ENCODE results near the gene PLEKHM2.

Gene PLEKHM2

DNA sequence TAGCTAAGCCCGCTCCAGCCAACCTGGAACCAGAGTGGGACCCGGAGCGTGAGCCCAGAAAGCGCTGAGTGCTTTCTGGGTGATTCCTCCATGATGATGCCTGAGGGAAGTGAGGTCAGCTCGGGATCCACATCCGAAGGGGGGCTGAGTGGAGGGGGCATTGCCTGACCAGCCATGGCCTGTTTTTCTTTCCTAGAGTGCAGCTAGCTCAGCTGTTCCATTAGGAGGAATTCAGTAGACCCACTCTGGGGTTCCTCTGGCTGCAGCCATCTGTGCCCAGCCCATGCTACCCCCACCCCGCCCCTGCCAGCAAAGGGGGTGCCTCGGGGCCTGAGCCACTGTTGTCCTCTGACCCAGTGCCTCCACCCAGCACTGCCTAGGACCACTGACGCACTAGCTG, 42.4 kb downstream of the PLEKHM2 start:
- no peak for DNase-seq (ENCODE audit: low read depth in 2 of 2)

DNA sequence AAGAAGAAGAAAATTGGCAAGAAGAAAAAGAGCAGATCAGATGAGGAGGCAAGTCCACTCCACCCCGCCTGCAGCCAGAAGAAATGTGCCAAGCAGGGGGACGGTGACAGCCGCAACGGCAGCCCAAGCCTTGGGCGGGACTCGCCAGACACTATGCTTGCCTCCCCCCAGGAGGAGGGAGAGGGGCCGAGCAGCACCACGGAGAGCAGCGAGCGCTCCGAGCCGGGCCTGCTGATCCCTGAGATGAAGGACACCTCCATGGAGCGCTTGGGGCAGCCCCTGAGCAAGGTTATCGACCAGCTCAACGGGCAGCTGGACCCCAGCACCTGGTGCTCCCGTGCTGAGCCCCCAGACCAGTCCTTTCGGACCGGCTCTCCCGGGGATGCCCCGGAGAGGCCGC, 42.9 kb downstream of the PLEKHM2 start:
- no peak for DNase-seq (ENCODE audit: low read depth in 2 of 2)

DNA sequence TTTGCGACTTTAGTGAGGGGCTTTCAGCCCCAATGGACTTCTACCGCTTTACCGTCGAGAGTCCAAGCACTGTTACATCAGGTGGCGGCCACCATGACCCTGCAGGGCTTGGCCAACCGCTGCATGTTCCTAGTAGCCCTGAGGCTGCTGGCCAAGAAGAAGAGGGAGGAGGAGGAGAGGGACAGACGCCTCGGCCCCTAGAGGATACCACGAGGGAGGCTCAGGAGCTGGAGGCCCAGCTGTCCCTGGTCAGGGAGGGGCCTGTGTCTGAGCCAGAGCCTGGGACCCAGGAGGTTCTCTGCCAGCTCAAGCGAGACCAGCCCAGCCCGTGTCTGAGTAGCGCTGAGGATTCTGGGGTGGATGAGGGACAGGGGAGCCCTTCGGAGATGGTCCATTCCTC, 43.3 kb downstream of the PLEKHM2 start:
- no peak for DNase-seq (ENCODE audit: low read depth in 2 of 2)

- DNase-seq (ENCODE audit: low read depth in 2 of 2) = no peak
Observed at GRCh38 chr1:15727866-15728534, 43.9 kb downstream of the PLEKHM2 start.

DNA sequence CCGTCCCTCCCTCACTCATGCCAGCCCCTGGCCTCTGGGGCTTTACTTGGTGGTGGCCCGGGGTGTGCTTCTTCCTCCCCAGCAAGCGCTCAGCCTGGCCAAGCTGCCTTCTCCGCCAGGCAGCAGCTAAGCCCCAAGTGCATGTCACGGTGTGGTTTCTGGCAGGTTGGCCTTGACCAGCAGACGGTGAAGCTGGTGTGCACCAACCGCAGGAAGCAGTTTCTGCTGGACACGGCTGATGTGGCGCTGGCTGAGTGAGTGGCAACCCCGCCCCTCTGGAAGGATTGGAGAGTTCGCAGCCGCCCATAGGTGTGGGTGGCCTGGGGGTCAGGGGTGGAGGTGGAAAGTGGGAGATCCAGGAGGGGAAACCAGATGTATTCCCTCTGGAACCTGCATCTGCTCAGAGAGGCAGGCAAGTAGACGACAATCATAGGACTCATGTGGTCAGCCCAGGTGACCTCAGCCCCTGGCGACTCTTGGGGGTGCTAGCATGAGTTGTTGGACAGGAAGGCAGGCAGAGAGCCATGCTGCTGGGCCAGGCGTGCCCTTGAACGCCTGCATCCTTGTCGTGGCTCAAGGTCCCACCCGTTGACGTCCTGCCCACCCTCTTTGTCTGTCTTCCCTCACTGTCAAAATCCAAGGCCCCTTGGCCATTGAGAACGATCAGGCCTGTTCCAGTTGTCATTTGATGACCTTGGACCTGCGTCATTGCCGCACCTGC, 45.0 kb downstream of the PLEKHM2 start:
- DNase-seq (ENCODE audit: low read depth in 2 of 2) = no peak

GRCh38 chr1:15730423-15730822, 46.3 kb downstream of the PLEKHM2 start:
- no peak for DNase-seq (ENCODE audit: low read depth in 2 of 2)

GRCh38 chr1:15730936-15731335, 46.8 kb downstream of the PLEKHM2 start:
- DNase-seq (ENCODE audit: low read depth in 2 of 2) = no peak

DNA sequence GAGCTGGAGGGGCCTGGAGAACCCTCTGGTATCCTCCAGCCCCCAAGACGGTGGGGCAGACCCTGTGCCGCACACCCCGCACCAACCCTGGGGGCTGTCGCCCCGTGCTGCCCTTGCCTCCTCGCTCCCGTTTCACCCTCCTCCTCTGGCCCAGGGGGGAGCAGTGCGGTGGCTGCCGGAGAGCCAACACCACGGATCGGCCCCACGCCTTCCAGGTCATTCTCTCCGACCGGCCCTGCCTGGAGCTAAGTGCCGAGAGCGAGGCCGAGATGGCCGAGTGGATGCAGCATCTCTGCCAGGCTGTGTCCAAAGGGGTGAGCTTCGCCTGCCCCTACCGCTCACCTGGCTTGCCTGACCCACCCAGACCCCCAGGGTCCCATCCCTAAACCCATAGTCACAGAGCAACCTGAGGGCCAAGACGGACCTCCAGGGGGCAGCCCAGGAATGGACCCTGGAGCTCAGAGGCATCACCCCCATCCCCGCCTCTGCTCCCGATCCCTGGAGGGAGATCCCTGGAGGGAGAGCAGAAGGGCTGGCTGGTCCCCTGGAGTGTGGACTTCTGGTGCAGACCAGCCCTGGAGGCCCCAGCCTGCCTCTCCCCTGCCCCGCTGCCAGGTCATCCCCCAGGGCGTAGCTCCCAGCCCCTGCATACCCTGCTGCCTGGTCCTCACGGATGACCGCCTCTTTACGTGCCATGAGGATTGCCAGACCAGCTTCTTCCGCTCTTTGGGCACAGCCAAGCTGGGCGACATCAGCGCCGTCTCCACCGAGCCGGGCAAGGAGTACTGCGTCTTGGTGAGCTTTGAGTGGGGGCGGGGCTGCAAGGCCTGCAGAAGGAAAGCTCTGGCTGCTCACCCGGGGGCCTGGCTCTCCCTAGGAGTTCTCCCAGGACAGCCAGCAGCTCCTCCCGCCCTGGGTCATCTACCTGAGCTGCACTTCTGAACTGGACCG, 47.9 kb downstream of the PLEKHM2 start:
- DNase-seq (ENCODE audit: low read depth in 2 of 2) = no peak

GRCh38 chr1:15732686-15733081, 48.6 kb downstream of the PLEKHM2 start:
- no peak for DNase-seq (ENCODE audit: low read depth in 2 of 2)

DNA sequence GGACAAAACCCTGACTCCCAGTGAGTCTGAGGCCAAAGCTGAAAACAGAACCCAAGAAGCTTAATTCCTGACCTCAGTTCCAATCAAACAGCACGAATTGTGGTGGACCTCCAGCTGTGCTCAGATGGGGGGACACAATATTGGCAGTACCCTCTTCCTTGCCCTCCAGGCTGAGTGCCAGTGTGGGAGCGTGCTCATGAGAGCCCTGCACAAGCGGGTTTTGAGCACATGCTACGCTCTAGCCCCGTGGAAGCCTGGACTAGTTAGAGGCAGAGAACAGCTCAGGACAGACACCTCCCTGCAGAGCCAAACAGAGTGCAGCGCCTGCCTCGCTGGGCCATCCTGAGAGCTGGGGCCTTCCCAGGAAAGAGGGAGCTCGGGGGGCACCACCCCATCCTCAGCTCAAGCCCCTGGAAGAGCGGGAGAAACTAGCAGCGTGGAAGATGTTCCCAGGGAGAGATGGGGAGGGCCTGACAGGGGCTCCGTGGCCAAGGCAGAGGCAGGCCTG, 49.2 kb downstream of the PLEKHM2 start:
- DNase-seq (ENCODE audit: low read depth in 2 of 2) = no peak

GRCh38 chr1:15733726-15734226, 49.7 kb downstream of the PLEKHM2 start:
- DNase-seq (ENCODE audit: low read depth in 2 of 2) = no peak

DNA sequence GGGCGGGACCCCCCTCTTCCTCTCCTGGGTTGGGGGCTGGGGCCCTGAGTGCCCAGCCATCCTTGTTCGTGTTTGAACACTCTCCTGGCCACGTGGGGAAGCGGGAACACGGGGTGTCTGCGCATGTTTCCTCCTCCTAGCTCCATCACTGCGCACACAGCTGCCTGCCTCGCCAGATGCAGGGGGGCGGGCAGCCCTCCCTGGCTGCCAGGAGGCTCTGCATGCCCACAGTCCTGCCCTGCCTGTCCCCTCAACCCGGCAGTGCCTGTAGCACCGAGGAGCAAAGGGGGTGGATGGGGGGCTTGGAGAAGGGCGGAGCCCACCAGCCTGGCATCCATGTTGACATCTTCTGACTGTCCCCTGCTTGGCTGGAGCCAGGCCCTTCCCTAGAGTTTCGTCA, 50.2 kb downstream of the PLEKHM2 start:
- no peak for DNase-seq (ENCODE audit: low read depth in 2 of 2)

DNA sequence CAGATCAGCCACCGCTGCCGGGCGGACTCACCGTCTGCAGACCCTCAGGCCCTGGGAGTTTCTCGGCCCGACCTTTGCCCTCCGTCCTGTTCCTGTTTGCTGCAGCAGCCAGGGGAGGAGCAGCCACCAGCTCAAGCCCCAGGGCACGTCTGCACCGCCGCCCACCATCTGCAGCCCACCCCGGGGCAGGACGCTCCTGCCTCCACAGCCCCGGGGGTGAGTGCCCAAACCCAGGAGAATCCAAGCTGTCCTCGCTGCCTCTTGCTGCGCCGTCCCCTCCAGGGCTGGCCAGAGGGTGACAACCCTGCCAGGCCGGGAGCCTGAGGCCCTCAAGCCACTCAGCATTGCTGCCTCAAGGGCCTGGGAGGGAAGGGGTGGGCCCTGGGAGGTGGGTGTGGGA, 50.8 kb downstream of the PLEKHM2 start:
- DNase-seq (ENCODE audit: low read depth in 2 of 2) = no peak

DNA sequence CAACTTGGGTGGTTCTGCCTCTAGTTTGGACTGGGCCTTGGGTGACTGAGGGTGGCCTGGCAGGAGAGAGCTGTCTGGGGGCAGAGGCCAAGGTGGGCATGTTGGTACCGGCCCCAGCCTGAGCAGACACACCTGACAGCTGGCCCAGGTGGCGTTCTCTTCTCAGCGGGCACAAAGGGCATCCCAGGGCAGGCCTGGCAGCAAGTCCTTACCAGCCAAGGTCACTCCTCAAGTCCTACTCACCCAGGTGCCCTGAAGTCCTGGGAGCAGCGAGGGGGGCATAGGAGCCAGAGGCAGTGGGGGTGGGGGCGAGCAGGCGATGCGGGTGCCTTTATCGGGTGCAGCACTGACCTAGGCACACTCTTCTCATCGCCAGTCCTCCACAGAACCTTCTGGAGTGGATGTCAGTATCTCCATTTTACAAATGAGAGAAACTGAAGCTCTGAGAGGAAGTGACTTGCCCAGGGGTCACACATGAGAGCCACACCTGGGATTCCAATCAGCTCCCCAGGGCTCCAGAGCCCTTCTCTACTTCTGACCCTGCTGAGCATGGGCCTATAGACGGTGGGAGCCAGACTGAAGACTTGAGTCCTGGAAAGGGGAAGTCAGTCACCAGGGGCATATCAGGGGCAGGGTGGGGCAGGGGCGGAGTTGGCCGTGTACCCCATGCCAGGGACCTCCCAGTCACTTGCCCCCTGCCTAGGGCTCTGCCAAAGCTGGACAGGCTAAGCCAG, 51.4 kb downstream of the PLEKHM2 start:
- DNase-seq (ENCODE audit: low read depth in 2 of 2) = no peak

DNA sequence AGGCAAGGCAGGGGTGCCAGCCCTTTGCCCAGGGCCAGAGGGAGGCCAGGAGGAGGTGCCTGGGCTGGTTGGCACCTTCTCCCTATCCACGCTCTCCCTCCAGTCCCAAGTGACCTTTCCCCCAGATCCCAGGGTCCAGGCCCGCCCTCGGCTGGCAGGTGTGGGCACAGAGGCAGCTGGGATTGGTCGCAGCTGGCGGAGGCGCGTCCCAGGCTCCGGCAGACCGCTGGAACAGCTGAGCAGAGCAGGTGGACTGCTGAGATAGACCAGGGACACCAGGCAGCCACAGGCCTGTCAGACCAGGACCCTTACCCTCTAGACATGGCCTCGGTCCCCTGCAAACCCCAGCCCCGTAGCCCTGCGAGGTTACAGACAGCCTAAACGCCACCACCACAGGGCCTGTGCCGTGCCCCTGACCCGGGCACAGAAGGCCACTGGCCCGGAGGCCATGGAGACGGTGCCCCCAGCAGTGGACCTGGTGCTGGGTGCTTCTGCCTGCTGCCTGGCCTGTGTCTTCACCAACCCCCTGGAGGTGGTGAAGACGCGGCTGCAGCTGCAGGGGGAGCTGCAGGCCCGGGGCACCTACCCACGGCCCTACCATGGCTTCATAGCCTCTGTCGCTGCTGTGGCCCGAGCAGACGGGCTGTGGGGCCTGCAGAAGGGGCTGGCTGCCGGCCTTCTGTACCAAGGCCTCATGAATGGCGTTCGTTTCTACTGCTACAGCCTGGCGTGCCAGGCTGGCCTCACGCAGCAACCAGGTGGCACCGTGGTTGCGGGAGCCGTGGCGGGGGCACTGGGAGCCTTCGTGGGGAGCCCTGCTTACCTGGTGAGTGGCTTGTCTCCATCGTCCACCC, 52.1 kb downstream of the PLEKHM2 start, which contains the start of gene SLC25A34:
TSS of gene SLC25A34 (plus strand) at position 221 of the 854 bp plus-strand sequence. CDS start at position 449, 228 bp downstream.
- DNase-seq (ENCODE audit: low read depth in 2 of 2) = no peak

- no peak for DNase-seq (ENCODE audit: low read depth in 2 of 2)
Observed at GRCh38 chr1:15736892-15737261, 52.8 kb downstream of the PLEKHM2 start.

DNA sequence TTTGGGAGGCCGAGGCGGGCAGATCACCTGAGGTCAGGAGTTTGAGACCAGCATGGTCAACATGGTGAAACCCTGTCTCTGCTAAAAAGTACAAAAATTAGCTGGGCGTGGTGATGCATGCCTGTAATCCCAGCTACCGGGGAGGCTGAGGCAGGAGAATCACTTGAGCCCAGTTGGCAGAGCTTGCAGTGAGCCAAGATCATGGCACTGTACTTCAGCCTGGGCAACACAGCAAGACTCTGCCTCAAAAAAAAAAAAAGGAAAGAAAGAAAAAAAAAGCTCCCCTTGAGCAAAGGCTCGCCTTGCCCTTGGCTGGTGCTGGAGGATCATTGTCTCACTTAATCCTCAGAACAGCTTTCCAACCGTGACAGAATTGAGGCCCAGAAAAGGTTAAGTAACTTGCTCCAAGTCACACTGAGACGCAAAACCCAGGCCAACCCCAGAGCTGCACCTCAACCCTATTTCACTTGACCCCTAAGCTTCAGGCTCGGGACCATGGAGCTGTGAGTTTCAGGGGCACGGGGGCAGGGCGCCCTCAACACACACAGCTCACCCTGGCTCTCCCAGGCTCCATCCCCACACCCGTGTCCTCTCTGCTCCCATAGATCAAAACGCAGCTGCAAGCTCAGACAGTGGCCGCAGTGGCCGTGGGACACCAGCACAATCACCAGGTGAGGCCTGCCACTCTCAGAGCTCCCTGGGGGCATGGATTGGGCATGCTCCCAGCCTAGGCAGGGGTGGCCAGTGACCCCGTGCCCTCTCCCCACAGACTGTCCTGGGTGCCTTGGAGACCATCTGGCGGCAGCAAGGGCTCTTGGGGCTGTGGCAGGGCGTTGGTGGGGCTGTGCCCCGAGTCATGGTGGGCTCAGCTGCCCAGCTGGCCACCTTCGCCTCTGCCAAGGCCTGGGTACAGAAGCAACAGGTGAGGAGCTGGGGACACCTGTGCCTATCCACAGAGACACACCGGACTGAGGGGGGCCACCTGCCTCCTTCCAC, 53.5 kb downstream of the PLEKHM2 start:
- DNase-seq (ENCODE audit: low read depth in 2 of 2) = no peak

- DNase-seq (ENCODE audit: low read depth in 2 of 2) = no peak
Observed at GRCh38 chr1:15738416-15739113, 54.4 kb downstream of the PLEKHM2 start.
